Fibroblast of lung (primary cell): ENCODE measurements around the gene LSM14B.

Experiments
- CTCF ChIP-seq, 2 donors: IDR thresholded peaks in 1 of 2; conservative IDR thresholded peaks in 1 of 2; 1 replicate in 1 of 2; 2 replicates in 1 of 2; pipeline ENCODE4 v1.5.1; 2011 to 2012; ENCODE audit warnings: low read length in 2 of 2, control low read depth in 1 of 2, inconsistent platforms in 1 of 2, low read depth in 1 of 2, mild to moderate bottlenecking in 1 of 2
- EZH2 ChIP-seq: IDR thresholded peaks from 2 replicates; pipeline ENCODE4 v1.5.1; 2012; ENCODE audit warnings: low read length, control low read depth, mild to moderate bottlenecking; ENCODE audit errors: missing control alignments

GRCh38 chr20:62120990-62121775 lies 1.1 kb upstream of the LSM14B start:
- TF ChIP-seq CTCF (conservative IDR thresholded peaks at IDR 0.05 in 1 of 2, IDR thresholded peaks at IDR 0.05 in 1 of 2; ENCODE audit: low read depth in 1 of 2, low read length in 2 of 2): no peak
- no peak for TF ChIP-seq EZH2
